ENCODE data around the gene TRIO. TPM values are rescaled to one million over a fixed set of nuclear protein-coding genes. Genes with fewer than 3 reads are reported as not detected.

TRIO gene
- total RNA-seq, 4 donors from 2014 or later: 67.4 to 103 (median 94.7) TPM

DNA sequence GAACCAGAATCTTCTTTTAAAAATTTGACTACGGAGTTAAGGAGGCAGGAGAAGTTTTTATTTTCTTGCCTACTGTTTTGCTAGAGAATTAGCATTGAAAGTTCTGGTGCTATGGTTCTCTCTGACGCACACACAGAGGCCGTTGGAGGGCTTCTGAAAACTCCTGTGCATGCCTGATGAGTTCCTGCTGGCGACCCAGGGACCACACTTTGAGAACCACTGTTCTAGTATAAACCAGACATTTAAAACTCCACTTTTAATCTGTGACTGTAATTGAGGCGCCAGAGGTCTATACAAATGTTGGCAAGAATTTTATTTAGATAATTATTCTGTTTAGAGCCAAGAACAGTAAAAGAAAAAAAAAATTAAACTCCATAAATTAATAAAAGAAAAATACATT is 338.9 kb downstream of the TRIO start:
- intact Hi-C loops (cut with DNase I): no loop called here
- Histone ChIP-seq H3K27me3 (no peaks in the 10 kb centered on the region), H3K36me3 (peaks cover 15 to 34% of the 10 kb centered on the region in 2 donors), H3K27ac (no peak overlapping the region), H3K4me1 (no peaks in the 10 kb centered on the region), H3K4me3 (replicated peaks in 1 of 3) (no peak overlapping the region), H3K9me3 (no peaks in the 10 kb centered on the region)
- no peak for TF ChIP-seq POLR2A (IDR thresholded peaks at IDR 0.05)
- TF ChIP-seq, protein P1, sequence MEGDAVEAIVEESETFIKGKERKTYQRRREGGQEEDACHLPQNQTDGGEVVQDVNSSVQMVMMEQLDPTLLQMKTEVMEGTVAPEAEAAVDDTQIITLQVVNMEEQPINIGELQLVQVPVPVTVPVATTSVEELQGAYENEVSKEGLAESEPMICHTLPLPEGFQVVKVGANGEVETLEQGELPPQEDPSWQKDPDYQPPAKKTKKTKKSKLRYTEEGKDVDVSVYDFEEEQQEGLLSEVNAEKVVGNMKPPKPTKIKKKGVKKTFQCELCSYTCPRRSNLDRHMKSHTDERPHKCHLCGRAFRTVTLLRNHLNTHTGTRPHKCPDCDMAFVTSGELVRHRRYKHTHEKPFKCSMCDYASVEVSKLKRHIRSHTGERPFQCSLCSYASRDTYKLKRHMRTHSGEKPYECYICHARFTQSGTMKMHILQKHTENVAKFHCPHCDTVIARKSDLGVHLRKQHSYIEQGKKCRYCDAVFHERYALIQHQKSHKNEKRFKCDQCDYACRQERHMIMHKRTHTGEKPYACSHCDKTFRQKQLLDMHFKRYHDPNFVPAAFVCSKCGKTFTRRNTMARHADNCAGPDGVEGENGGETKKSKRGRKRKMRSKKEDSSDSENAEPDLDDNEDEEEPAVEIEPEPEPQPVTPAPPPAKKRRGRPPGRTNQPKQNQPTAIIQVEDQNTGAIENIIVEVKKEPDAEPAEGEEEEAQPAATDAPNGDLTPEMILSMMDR (IDR thresholded peaks at IDR 0.05): no peak
- 92 to 93% methylated on average over 5 of the region's 5 CpGs for WGBS, 2 donors
- DNase-seq: no peak

DNA sequence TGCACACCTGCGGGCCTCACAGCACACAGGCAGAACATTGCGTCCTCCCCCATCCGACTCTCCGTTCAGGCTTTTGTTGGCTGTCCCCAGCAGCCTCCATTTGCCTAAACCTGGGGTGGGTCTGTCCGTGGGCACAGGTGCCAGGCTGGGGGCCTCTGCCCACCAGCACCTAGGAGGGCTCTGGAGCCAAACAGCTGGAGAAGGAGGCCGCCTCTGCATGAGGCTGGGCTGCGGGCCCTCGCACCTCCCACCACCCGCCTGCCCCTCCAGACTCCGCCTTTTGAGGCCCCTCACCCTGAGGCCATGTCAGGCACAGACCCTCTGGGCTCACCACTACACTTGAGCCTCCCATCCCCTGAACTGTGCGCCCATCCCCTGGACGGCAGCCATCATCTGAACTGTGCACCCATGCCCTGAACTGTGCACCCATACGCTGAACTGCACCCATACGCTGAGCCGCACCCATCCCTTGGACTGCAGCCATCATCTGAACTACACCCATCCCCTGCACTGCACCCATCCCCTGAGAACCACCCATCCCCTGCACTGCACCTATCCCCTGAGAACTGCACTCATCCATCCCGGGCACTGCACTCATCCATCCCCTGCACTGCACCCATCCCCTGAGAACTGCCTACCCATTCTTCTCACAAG is 340.5 kb downstream of the TRIO start:
- no peak for DNase-seq
- TF ChIP-seq, protein P1 (IDR thresholded peaks at IDR 0.05): no peak
- no peak for TF ChIP-seq POLR2A (IDR thresholded peaks at IDR 0.05)
- H3K27me3 ChIP-seq: no peaks in the 10 kb centered on the region
- WGBS, 2 donors: 97 to 98% methylated on average over 12 to 16 of the region's 16 CpGs
- no peak overlapping the region for H3K4me3 ChIP-seq (replicated peaks in 1 of 3)
- no peak overlapping the region for H3K27ac ChIP-seq
- intact Hi-C loops (cut with DNase I): no loop called here
- H3K36me3 ChIP-seq: peaks cover 25 to 46% of the 10 kb centered on the region in 2 donors
- no peaks in the 10 kb centered on the region for H3K9me3 ChIP-seq
- H3K4me1 ChIP-seq: no peaks in the 10 kb centered on the region

- H3K4me1 ChIP-seq: no peaks in the 10 kb centered on the region
- H3K27ac ChIP-seq: no peak overlapping the region
- DNase-seq: no peak
- H3K36me3 ChIP-seq: peaks cover 31 to 39% of the 10 kb centered on the region in 2 donors
- no peaks in the 10 kb centered on the region for H3K9me3 ChIP-seq
- TF ChIP-seq, protein P1 (IDR thresholded peaks at IDR 0.05): no peak
- TF ChIP-seq POLR2A (IDR thresholded peaks at IDR 0.05): no peak
- WGBS, 2 donors: 88 to 90% methylated on average over 5 of the region's 5 CpGs
- intact Hi-C loops (cut with DNase I): no loop called here
- no peaks in the 10 kb centered on the region for H3K27me3 ChIP-seq
- H3K4me3 ChIP-seq (replicated peaks in 1 of 3): no peak overlapping the region
Observed at GRCh38 chr5:14486486-14486885, 343.3 kb downstream of the TRIO start.

DNA sequence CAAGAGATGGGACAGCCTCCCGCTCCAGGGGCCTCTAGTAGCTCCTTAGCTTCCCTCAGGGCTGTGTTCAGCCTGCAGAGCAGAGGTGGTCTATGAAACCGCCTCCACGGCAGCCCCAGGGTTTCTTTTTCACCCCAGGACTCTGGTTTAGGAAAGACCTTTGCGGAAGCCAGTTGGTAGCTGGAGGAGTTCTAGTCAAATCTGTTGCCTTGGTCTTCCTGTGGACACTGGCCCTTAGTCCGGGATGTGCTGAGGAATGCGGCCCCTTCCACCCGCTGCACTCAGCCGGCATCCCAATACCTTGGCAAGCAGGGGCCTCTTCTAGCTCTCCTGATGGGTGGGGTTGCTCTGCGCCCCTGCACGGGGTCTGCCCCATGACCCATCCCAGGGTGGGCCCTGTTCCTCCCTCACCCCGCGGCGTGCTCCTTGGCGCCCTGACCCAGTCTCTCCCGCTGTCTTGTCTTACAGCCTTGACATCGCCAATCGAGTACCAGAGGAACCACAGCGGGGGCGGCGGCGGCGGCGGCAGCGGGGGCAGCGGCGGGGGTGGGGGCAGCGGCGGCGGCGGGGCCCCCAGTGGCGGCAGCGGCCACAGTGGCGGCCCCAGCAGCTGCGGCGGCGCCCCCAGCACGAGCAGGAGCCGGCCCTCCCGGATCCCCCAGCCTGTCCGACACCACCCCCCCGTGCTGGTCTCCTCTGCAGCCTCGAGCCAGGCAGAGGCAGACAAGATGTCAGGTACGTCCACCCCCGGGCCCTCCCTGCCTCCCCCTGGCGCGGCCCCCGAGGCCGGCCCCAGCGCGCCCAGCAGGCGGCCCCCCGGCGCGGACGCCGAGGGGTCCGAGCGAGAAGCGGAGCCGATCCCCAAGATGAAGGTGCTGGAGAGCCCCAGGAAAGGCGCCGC is 344.1 kb downstream of the TRIO start:
- Histone ChIP-seq H3K27me3 (no peaks in the 10 kb centered on the region), H3K4me3 (replicated peaks in 1 of 3) (no peak overlapping the region), H3K27ac (no peak overlapping the region), H3K36me3 (peaks cover 31 to 33% of the 10 kb centered on the region in 2 donors), H3K4me1 (no peaks in the 10 kb centered on the region), H3K9me3 (no peaks in the 10 kb centered on the region)
- intact Hi-C loops (cut with DNase I): no loop called here
- WGBS, 2 donors: 82 to 92% methylated on average over 16 to 30 of the region's 62 CpGs
- TF ChIP-seq, protein P1 (IDR thresholded peaks at IDR 0.05): no peak
- no peak for TF ChIP-seq POLR2A (IDR thresholded peaks at IDR 0.05)
- no peak for DNase-seq
